ENCODE measurements around the gene DDI2. TPM values are rescaled to one million over a fixed set of nuclear protein-coding genes. Genes with fewer than 3 reads are reported as not detected.

Gene DDI2
- total RNA-seq, 1 donor from 2014 or later = 8.4 TPM

- no peak for DNase-seq (ENCODE audit: low read depth)
- peak within 1 kb of the TSS; percentile 80 for H3K4me3 ChIP-seq (ENCODE audit: low read depth, low read length)
- TF ChIP-seq CTCF (conservative IDR thresholded peaks at IDR 0.05; ENCODE audit: low read depth, low read length) = no peak
Observed at GRCh38 chr1:15684042-15684461, 66.8 kb downstream of the DDI2 start, which contains the start of gene PLEKHM2. Gene PLEKHM2 (plus strand): TSS chr1:15684320. CDS start chr1:15684559, 239 bp downstream.

- DNase-seq (ENCODE audit: low read depth) = no peak
- TF ChIP-seq CTCF (conservative IDR thresholded peaks at IDR 0.05; ENCODE audit: low read depth, low read length) = no peak
Observed at GRCh38 chr1:15684468-15685291, 67.4 kb downstream of the DDI2 start.

GRCh38 chr1:15685820-15686219 lies 68.6 kb downstream of the DDI2 start:
- TF ChIP-seq CTCF (conservative IDR thresholded peaks at IDR 0.05; ENCODE audit: low read depth, low read length) = no peak
- peak overlapping the region; percentile 80 for H3K4me3 ChIP-seq (ENCODE audit: low read depth, low read length)
- DNase-seq (ENCODE audit: low read depth) = no peak

More at GRCh38 chr1:15684468-15685291, 67.4 kb downstream of the DDI2 start:
- peak overlapping the region; percentile 80 for H3K4me3 ChIP-seq (ENCODE audit: low read depth, low read length)

- H3K4me3 ChIP-seq (ENCODE audit: low read depth, low read length) = no peak overlapping the region
- DNase-seq (ENCODE audit: low read depth) = no peak
- TF ChIP-seq CTCF (conservative IDR thresholded peaks at IDR 0.05; ENCODE audit: low read depth, low read length) = no peak
Observed at GRCh38 chr1:15687446-15687845, 70.2 kb downstream of the DDI2 start.

- no peak for DNase-seq (ENCODE audit: low read depth)
- no peak for TF ChIP-seq CTCF (conservative IDR thresholded peaks at IDR 0.05; ENCODE audit: low read depth, low read length)
Observed at GRCh38 chr1:15690317-15690716, 73.1 kb downstream of the DDI2 start.

GRCh38 chr1:15691434-15692032 lies 74.3 kb downstream of the DDI2 start:
- no peak for DNase-seq (ENCODE audit: low read depth)
- H3K4me3 ChIP-seq (ENCODE audit: low read depth, low read length) = no peak overlapping the region
- TF ChIP-seq CTCF (conservative IDR thresholded peaks at IDR 0.05; ENCODE audit: low read depth, low read length) = no peak

More at GRCh38 chr1:15690317-15690716, 73.1 kb downstream of the DDI2 start:
- no peak overlapping the region for H3K4me3 ChIP-seq (ENCODE audit: low read depth, low read length)

Data from epithelial cell of proximal tubule (primary cell).